ENCODE results near the gene RGS21. TPM values are rescaled to one million over a fixed set of nuclear protein-coding genes. Genes with fewer than 3 reads are reported as not detected.

Gene RGS21
- total and polyA plus RNA-seq, 12 donors = not detected

- no peak for TF ChIP-seq POLR2A (IDR thresholded peaks at IDR 0.05)
- TF ChIP-seq, protein P1, sequence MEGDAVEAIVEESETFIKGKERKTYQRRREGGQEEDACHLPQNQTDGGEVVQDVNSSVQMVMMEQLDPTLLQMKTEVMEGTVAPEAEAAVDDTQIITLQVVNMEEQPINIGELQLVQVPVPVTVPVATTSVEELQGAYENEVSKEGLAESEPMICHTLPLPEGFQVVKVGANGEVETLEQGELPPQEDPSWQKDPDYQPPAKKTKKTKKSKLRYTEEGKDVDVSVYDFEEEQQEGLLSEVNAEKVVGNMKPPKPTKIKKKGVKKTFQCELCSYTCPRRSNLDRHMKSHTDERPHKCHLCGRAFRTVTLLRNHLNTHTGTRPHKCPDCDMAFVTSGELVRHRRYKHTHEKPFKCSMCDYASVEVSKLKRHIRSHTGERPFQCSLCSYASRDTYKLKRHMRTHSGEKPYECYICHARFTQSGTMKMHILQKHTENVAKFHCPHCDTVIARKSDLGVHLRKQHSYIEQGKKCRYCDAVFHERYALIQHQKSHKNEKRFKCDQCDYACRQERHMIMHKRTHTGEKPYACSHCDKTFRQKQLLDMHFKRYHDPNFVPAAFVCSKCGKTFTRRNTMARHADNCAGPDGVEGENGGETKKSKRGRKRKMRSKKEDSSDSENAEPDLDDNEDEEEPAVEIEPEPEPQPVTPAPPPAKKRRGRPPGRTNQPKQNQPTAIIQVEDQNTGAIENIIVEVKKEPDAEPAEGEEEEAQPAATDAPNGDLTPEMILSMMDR (IDR thresholded peaks at IDR 0.05) = no peak
- Histone ChIP-seq H3K36me3 (replicated peaks in 1 of 2) (no peaks in the 10 kb centered on the region), H3K4me3 (no peak overlapping the region), H3K9me3 (replicated peaks in 1 of 3) (no peaks in the 10 kb centered on the region), H3K27ac (no peak overlapping the region), H3K4me1 (replicated peaks in 1 of 2) (no peaks in the 10 kb centered on the region), H3K27me3 (no peaks in the 10 kb centered on the region)
- WGBS, 4 donors = 45 to 72% (median 57%) methylated on average over 1 of the region's 1 CpG
- intact Hi-C loops (cut with DNase I) = no loop called here
- no peak for DNase-seq
These were observed 32.5 kb downstream of the RGS21 start for GRCh38 chr1:192349314-192349713.

GRCh38 chr1:192350356-192350755 is 33.6 kb downstream of the RGS21 start:
- Histone ChIP-seq H3K36me3 (replicated peaks in 1 of 2) (no peaks in the 10 kb centered on the region), H3K9me3 (replicated peaks in 1 of 3) (no peaks in the 10 kb centered on the region), H3K4me1 (replicated peaks in 1 of 2) (no peaks in the 10 kb centered on the region), H3K27ac (no peak overlapping the region), H3K4me3 (no peak overlapping the region), H3K27me3 (no peaks in the 10 kb centered on the region)
- no peak for DNase-seq
- intact Hi-C loops (cut with DNase I) = no loop called here
- WGBS, 4 donors = 54 to 63% (median 59%) methylated on average over 3 of the region's 3 CpGs
- TF ChIP-seq, protein P1 (IDR thresholded peaks at IDR 0.05) = no peak
- no peak for TF ChIP-seq POLR2A (IDR thresholded peaks at IDR 0.05)

DNA sequence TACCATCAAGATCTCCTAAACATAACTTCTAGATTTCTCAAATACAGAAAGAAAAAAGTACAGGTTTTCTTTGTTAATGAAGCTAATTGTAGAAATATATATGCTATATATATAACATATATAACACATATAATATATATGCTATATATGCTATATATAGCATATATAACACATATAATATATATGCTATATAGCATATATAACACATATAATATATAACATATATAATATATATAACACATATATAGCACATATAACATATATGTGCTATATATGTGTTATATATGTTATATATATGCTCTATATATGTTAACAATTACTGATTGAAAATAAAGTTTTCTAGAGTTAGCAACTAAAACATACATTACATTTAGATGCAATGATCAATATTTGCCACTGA is 34.8 kb downstream of the RGS21 start:
- H3K27ac ChIP-seq = no peak overlapping the region
- no peak for DNase-seq
- H3K27me3 ChIP-seq = no peaks in the 10 kb centered on the region
- H3K4me1 ChIP-seq (replicated peaks in 1 of 2) = no peaks in the 10 kb centered on the region
- TF ChIP-seq, protein P1 (IDR thresholded peaks at IDR 0.05) = no peak
- TF ChIP-seq POLR2A (IDR thresholded peaks at IDR 0.05) = no peak
- intact Hi-C loops (cut with DNase I) = no loop called here
- no peak overlapping the region for H3K4me3 ChIP-seq
- H3K36me3 ChIP-seq (replicated peaks in 1 of 2) = no peaks in the 10 kb centered on the region
- H3K9me3 ChIP-seq (replicated peaks in 1 of 3) = no peaks in the 10 kb centered on the region

GRCh38 chr1:192357924-192358323 is 41.1 kb downstream of the RGS21 start:
- no peak for TF ChIP-seq POLR2A (IDR thresholded peaks at IDR 0.05)
- TF ChIP-seq, protein P1 (IDR thresholded peaks at IDR 0.05) = no peak
- H3K27me3 ChIP-seq = no peaks in the 10 kb centered on the region
- no peaks in the 10 kb centered on the region for H3K36me3 ChIP-seq (replicated peaks in 1 of 2)
- intact Hi-C loops (cut with DNase I) = no loop called here
- 27 to 47% (median 35%) methylated on average over 4 of the region's 4 CpGs for WGBS, 4 donors
- H3K4me3 ChIP-seq = no peak overlapping the region
- H3K4me1 ChIP-seq (replicated peaks in 1 of 2) = no peaks in the 10 kb centered on the region
- no peak for DNase-seq
- no peaks in the 10 kb centered on the region for H3K9me3 ChIP-seq (replicated peaks in 1 of 3)
- no peak overlapping the region for H3K27ac ChIP-seq

All from adrenal gland (tissue), 12 donors.